ENCODE data around the gene CWC15.

Gene CWC15

DNA sequence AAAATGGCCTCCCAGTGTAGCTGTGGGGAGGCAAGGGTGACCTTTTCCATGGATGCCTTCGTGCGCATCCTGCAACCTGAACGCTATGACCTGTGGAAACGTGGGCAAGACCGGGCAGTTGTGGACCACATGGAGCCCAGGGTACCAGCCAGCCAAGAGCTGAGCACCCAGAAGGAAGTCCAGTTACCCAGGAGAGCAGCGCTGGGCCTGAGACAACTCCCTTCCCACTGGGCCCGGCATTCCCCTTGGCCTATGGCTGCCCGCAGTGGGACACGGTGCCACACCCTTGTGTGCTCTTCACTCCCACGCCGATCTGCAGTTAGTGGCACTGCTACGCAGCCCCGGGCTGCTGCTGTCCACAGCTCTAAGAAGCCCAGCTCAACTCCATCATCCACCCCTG lies 24.9 kb upstream of the CWC15 start:
- TF ChIP-seq, protein P1, sequence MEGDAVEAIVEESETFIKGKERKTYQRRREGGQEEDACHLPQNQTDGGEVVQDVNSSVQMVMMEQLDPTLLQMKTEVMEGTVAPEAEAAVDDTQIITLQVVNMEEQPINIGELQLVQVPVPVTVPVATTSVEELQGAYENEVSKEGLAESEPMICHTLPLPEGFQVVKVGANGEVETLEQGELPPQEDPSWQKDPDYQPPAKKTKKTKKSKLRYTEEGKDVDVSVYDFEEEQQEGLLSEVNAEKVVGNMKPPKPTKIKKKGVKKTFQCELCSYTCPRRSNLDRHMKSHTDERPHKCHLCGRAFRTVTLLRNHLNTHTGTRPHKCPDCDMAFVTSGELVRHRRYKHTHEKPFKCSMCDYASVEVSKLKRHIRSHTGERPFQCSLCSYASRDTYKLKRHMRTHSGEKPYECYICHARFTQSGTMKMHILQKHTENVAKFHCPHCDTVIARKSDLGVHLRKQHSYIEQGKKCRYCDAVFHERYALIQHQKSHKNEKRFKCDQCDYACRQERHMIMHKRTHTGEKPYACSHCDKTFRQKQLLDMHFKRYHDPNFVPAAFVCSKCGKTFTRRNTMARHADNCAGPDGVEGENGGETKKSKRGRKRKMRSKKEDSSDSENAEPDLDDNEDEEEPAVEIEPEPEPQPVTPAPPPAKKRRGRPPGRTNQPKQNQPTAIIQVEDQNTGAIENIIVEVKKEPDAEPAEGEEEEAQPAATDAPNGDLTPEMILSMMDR (IDR thresholded peaks at IDR 0.05; ENCODE audit: low read depth, low read length, missing control alignments), result no peak
- H3K4me3 ChIP-seq (ENCODE audit: low read depth, low read length), result no peak overlapping the region
- no peak for DNase-seq (ENCODE audit: low read depth)
- in situ Hi-C loops (cut with HindIII; ENCODE audit: low sequenced_read_pairs), result no loop called here

DNA sequence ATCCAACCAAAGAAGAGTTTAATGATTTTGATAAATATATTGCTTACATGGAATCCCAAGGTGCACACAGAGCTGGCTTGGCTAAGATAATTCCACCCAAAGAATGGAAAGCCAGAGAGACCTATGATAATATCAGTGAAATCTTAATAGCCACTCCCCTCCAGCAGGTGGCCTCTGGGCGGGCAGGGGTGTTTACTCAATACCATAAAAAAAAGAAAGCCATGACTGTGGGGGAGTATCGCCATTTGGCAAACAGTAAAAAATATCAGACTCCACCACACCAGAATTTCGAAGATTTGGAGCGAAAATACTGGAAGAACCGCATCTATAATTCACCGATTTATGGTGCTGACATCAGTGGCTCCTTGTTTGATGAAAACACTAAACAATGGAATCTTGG lies 24.1 kb upstream of the CWC15 start:
- in situ Hi-C loops (cut with HindIII; ENCODE audit: low sequenced_read_pairs), result no loop called here
- no peak overlapping the region for H3K4me3 ChIP-seq (ENCODE audit: low read depth, low read length)
- TF ChIP-seq, protein P1 (IDR thresholded peaks at IDR 0.05; ENCODE audit: low read depth, low read length, missing control alignments), result peak; percentile 16
- no peak for DNase-seq (ENCODE audit: low read depth)

DNA sequence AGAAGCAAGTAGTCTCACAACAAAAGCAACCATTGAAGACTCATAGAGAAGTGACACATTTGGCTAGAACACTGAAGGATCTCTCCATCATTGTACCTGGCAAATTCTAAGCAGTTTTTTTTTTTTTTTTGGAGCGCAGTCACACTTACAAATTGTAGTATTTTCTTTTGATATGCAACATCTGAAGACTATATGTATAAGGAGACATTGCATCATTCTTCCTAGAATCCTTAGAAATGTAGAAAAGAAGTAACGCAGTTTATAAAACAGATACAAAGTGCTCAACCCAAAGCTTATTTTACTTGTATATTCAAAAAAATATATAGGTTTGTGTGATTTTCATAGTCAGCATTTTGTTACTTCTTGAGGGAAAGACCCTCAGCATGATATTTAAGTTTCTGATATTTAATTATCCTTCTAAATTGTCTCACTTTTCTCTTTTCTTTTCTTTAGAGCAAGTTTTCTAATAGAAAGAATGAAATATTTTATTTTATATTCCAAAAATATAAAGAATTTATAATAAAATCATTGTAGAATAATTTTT lies 20.1 kb upstream of the CWC15 start:
- no peak for DNase-seq (ENCODE audit: low read depth)
- H3K4me3 ChIP-seq (ENCODE audit: low read depth, low read length), result no peak overlapping the region
- in situ Hi-C loops (cut with HindIII; ENCODE audit: low sequenced_read_pairs), result no loop called here
- TF ChIP-seq, protein P1 (IDR thresholded peaks at IDR 0.05; ENCODE audit: low read depth, low read length, missing control alignments), result no peak

DNA sequence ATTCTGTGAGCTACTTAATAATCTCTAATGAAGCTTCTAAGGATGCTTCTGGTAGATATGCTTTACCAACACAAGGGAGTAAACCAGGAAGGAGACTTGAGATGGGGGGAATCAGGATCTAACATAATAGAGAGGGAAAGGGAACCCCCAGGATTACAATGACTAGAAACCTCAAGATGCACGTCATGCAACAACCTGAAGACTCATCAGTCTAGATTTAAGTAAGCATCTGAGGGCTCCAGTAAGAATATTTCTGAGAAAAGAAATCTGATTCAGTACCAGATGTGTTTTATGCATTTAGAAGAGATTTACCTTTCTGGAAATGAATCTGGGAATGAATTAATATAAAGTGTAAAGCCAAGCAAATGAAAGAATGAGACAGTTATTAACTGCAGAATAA lies 15.4 kb upstream of the CWC15 start:
- DNase-seq (ENCODE audit: low read depth), result no peak
- in situ Hi-C loops (cut with HindIII; ENCODE audit: low sequenced_read_pairs), result no loop called here
- H3K4me3 ChIP-seq (ENCODE audit: low read depth, low read length), result no peak overlapping the region
- TF ChIP-seq, protein P1 (IDR thresholded peaks at IDR 0.05; ENCODE audit: low read depth, low read length, missing control alignments), result no peak

DNA sequence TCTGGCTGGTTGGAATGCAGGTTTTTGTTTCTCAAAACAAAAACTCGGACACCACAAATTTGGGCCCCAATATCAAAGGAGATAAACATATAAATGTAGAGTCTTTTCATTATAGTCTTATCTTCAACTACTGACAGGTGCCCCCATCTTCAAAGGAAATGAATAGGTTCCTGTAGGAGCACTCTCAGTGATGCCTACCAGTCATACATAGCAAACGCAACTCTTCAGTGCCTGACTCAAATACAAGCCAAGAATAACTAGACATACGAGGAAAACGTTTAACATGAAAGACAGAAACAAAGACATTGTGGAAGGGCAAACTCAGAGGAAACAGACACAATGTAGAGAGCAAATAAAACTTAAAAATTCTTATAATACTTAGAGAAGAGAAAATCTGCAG lies 14.0 kb upstream of the CWC15 start:
- TF ChIP-seq, protein P1 (IDR thresholded peaks at IDR 0.05; ENCODE audit: low read depth, low read length, missing control alignments), result no peak
- DNase-seq (ENCODE audit: low read depth), result no peak
- in situ Hi-C loops (cut with HindIII; ENCODE audit: low sequenced_read_pairs), result no loop called here

DNA sequence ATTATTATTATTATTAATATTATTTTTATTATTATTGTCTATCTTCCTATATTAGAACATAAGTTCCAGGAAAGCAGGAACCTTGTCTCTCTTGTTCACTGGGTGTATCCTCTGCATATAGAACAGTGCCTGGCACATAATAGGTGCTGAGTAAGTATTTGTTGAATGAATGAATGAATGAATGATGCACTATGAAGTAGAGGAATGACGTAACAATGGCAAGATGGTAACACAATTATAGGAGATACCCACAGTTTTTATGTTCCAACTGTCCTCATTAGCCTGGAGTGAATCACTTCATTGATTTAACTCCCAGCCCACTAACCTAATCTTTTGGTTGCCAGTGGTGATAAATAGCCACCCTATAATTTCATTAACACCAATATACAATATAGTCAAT lies 2.2 kb upstream of the CWC15 start:
- TF ChIP-seq, protein P1 (IDR thresholded peaks at IDR 0.05; ENCODE audit: low read depth, low read length, missing control alignments), result no peak
- in situ Hi-C loops (cut with HindIII; ENCODE audit: low sequenced_read_pairs), result no loop called here
- H3K4me3 ChIP-seq (ENCODE audit: low read depth, low read length), result no peak overlapping the region
- DNase-seq (ENCODE audit: low read depth), result no peak

More for the DNA sequence above, 14.0 kb upstream of the CWC15 start:
- no peak overlapping the region for H3K4me3 ChIP-seq (ENCODE audit: low read depth, low read length)

All from astrocyte of the cerebellum (primary cell).